Stimulated activated CD8-positive, alpha-beta memory T cell treated with anti-CD3 and anti-CD28 coated beads, Interleukin-12 subunit alpha, Interleukin-12 subunit beta, amount 100 ng/mL, for 24 hours (primary cell): ENCODE measurements around the gene PDIA6.
A peak's percentile ranks its signal among the peaks of the same experiment; 100 is the strongest.
"Not testable (repeated sequence)": the region's sequence is repeated elsewhere in the genome, so short reads cannot be mapped to it uniquely, and the experiment has no call there.

ENCODE experiments used
- DNase-seq: peaks from one replicate; pipeline ENCODE4 v3.0.0-alpha.2; 2020; ENCODE audit errors: extremely low read depth

The PDIA6 gene

GRCh38 chr2:10833021-10833420 is 20.4 kb upstream of the PDIA6 start:
- DNase-seq, result no peak

DNA sequence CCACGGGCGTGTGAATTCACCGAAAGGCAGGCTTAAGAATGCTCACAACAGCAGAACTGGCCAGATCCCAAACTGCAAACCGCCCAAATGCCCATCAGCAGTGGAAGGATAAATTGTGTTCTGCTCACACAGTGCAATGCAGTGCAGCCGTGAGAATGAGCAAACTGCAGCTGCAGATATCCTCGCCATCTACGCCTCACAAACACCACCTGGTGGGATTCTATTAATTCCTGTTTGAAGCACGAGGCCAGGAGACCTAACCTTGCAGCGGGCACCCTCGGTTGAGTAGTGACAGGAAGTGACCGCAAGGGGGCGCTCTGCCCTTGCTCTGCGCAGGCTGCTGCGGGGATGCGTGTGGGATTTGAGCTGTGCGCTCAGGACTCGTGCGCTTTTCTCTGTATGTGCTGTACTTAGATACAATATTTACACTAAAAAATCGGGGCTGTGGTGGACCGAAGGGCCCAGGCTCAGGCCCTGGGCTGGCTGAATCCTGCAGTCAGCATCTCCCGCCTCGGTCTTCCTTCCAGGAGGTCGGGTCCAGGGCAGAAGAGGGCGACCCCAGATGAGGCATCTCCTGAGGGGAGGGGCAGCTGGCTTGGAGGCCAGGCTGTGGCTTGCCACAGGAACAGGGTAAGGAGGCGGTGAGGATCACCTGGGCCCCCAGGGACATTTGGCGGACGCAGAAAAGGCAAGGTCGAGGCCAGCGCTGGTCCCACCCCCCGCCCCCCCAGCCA is 19.8 kb upstream of the PDIA6 start:
- peak; percentile 45 for DNase-seq

GRCh38 chr2:10831400-10831985 is 18.9 kb upstream of the PDIA6 start:
- DNase-seq, result no peak

GRCh38 chr2:10830641-10831399 is 18.2 kb upstream of the PDIA6 start:
- DNase-seq, result no peak

DNA sequence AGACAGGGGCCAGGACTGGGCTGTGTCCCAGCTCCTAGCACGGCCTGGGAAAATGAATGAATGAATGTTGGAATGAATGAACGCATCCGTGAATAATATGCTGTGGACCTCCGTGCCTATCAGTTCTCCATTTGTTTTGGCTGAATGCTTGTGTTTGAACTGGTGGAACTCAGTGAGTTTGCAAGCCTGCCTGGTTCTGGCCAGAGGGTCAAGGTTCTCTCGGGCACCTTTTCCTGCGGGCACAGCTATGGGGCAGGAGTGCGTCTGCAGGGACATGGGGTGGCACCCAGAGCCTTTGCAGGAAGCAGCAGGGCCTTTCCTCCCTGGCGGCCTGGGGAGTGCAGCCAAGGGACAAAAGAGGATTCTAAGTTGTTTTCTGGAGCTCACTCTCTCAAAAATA is 17.6 kb upstream of the PDIA6 start:
- DNase-seq, result no peak

DNA sequence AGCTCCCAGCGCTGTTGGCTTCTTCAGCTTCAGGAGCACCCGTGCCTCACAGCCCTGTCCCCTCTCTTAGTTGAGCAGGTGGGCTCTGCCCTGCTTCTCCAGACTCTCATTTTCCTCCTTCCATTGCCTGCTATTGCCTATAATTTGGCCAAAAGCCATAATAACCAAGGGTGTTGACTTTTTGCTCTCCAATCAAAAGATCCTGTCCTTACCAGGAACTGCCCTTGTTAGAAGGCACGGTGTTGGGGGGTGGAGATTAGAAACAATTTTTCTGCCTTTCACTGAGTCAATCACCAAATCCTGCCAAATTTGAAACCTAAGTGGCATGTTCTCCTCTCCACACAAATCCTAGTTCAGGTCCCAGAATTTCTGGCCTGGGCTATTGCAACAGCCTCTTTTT is 16.7 kb upstream of the PDIA6 start:
- no peak for DNase-seq

DNA sequence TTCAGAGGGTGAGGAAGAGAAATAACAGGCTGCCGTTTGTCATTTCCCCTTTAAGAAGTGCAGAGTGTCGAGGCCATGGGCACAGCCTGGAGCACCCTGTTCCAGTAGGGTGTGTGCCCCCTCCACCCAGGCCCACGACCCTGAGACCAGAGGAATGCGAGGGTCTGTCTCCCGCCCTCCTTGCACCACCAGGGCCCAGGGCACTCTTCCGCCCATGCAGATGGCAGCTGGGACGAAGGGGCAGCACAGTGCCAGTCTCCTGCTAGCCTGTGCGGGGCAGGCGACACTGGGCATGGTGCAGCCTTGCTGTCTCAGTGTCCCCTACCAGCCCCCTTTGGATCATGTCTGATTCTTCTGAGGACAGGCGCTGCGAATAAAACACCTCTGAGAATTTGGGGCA is 15.8 kb upstream of the PDIA6 start:
- no peak for DNase-seq

DNA sequence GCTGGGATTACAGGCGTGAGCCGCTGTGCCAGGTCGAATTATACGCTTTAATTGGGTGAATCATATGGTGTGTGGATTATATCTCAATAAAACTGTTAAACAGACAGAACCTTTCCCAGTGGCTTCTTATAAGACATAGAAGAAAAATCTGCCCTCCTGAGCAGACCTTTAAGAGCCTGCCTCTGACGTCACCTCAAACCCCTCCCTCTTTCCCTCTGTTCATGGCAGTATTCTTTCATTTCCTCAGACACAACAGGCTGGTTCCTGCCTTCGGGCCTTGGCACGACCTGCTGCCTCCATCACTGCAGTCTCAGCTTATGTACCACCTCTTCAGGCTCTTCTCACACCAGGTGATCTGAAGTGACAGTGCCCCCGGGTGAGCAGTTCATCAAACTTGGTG is 14.0 kb upstream of the PDIA6 start:
- DNase-seq, result no peak

- DNase-seq, result no peak
These were observed 13.4 kb upstream of the PDIA6 start for GRCh38 chr2:10826026-10826425.

DNA sequence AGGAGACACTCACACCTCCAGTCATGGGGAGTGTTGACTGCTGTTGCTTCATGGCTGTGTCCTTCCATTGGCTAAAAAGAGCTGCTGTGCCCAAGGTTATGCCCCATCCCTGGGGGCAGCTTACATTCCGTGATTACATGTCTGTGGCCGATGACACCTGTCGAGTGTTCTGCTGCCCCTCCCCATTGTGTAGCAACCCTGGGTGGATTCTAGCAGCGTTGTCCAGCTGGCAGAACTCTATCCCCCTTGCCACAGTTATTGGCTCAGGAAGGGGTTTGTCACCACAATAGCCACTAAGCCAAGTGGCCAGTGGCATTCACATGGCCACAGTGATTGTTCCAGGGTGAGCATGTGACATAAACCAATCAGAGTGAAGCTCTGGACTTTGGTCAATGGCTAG is 11.6 kb upstream of the PDIA6 start:
- DNase-seq, result no peak

DNA sequence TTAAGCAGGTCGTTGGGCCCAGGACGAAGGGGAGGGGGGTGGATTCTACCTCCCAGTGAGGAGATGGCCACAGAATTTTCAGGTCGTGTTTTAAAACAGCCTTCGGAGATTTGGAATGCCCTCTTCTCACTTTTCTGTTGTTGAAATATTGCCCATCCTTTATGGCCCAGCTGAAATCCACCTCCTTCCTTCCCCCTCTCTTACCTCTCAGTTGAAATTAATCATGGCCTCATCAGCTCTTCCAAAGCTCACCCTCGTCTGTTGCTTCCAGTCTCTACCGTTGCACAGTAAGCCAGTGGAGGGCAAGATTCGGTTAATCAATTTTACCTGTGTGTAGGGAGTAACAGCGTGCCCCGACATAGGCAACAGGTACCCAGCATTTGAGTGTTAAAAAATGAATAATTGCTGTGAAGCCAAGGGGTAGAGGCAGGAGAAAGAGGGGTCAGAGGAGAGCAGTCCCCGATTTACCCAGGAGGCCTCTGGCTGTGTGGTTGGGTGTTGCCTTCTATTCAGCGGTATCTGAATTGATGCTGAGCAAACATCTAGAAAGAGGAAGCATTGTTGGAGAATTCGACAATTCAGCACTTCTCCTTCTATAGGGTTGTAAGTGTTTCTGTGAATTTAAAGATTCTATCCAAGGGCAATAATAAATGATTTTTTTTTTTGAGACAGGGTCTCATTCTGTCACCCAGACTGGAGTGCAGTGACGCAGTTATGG is 8.6 kb upstream of the PDIA6 start:
- no peak for DNase-seq

DNA sequence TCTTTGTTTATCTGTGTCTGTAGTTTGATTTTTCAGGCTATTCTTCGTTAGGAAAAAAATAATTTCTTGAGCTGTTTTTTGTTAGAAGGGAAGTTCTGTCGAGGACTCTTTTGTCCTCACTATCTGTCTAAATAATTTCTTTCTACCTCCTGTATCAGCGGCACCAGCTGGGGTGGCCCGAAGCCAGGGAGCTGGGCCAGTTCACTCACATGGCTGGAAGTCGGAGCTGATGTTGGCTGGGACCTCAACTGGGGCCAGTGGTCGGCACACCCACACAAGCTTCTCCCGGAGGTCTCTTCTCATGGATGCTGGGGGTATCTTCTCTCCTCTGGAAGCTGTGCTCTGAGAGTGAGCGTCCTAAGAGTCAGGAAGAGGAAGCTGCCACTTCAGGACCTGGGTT is 8.0 kb upstream of the PDIA6 start:
- no peak for DNase-seq

DNA sequence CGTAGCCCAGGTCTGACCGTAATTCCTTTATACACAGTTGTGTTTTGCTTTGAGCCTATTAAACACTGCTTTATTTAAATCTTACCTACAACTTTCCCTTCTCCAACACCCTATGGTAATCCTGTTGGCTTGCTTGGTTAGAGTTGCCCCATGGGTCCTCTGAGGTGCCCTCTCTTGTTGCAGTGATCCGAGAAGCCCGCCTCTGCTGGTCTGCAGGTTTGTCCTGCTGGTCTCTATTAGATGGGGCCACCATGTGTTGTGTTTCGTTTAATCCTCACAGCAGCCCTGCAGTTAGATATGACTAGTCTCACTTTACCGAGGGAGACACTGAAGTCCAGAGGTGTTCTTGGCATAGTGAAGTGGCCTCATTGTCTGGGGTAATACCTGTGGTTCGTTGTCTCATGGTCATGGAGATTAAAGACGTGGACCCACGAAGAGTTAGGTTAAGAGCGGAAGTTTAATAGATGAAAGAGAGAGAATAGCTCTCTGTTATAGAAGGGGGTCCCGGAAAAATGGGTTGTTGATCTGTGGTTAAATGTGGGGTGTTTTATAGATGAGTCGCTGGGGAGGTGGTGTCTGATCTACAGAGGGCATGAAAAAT is 7.2 kb upstream of the PDIA6 start:
- no peak for DNase-seq

DNA sequence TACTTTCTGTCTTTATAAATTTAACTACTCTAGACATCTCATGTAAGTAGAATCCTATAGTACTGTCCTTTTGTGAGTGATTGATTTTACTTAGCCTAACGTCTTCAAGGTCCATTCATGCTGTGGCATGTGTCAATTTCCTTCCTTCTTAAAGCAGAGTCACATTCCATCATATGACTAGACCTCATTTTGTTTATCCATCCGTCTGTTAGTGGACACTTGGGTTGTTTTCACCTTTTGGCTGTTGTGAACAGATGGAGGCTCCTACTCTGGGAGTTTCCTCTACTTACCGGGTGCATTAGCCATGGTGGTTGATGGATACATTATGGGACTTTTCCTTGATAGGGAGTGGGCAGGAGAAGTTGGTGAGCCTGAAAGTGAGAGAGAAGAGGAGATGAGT is 6.4 kb upstream of the PDIA6 start:
- no peak for DNase-seq

GRCh38 chr2:10818305-10818704 is 5.7 kb upstream of the PDIA6 start:
- not testable (repeated sequence) for DNase-seq

GRCh38 chr2:10817413-10817812 is 4.8 kb upstream of the PDIA6 start:
- no peak for DNase-seq

DNA sequence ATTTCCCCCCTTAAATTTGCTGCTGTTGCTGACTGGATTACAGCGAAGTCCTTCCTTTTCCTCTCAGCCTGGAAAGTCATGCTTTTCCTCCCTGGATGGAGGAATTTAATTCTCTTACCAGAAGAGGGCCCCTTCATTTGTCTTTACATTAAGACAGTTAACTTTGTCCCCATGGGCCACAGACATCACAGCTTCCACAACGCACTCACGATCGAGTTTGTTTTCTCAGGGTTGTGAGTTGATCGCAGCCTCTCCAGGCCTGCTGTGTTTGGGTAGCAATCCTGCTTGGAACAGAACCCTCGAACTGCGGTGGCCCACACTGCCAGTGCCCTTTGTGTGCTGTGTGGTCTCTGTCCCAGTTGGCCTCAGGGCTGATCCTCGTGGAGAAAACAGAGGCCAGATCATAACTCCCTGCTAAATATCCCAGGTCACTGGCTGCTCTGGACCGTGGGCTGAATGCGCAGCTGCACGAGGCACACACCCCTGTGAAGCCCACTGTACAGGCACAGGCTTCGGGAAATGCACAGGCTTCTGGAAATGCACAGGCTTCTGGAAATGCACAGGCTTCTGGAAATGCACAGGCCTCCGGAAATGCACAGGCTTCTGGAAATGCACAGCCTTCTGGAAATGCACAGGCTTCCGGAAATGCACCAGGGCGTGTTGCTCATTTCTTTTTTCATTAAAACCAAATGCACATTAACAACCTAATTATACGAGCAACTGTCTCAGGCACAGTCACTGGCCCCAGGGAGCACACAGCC is 2.2 kb upstream of the PDIA6 start:
- DNase-seq, result no peak

GRCh38 chr2:10814142-10814541 is 1.6 kb upstream of the PDIA6 start:
- DNase-seq, result no peak

GRCh38 chr2:10813163-10814138 is 866 bp upstream of the PDIA6 start:
- DNase-seq, result not testable (repeated sequence)

DNA sequence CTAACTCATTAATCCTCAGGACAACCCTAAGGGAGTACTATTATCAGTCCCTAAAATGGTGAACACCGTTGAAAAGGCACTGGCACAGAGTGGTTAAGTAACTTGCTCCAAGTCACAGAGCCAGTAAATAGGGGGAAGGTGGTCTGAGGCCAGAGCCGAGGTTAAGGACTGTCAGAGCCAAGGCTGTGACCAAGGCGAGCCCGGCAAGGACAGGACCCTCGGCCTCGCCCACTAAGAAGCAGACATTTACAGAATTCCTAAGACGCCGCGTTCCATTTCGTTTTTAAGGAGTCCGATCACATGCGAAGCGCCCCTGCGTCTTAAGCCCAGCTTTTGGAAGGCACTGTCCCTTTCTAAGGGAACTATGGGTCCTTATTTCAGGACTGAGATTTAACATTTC is 1.1 kb downstream of the PDIA6 start:
- DNase-seq, result no peak
